NCI-H446 (cell line): ENCODE results near the gene MAMDC2.

Source experiments
- DNase-seq, 2 experiments: peaks; one replicate each; lab custom pipeline; 2025; lab: John Stamatoyannopoulos, UW

MAMDC2 gene

GRCh38 chr9:70260606-70261005 is 217.0 kb downstream of the MAMDC2 start:
- DNase-seq: no peak

GRCh38 chr9:70261131-70261870 is 217.7 kb downstream of the MAMDC2 start:
- DNase-seq: no peak

- DNase-seq: no peak
Measured at GRCh38 chr9:70262366-70262765, 218.7 kb downstream of the MAMDC2 start.

- DNase-seq: no peak
Measured at GRCh38 chr9:70262948-70263347, 219.3 kb downstream of the MAMDC2 start.

GRCh38 chr9:70263421-70263820 is 219.8 kb downstream of the MAMDC2 start:
- no peak for DNase-seq
